Caco-2 (cell line): Measurements from ENCODE around the gene NEDD4L. TPM values are rescaled to one million over a fixed set of nuclear protein-coding genes. Genes with fewer than 3 reads are reported as not detected.

ENCODE experiments used
- BruUV-seq: library from RNA; stranded (reverse); fragments of 400-500 nt; replicated peaks from 2 replicates; lab custom pipeline; 2021; lab: Mats Ljungman, UMichigan
- CTCF ChIA-PET: fragments of 300-600 bp; sonication (Branson Sonifier 250); formaldehyde crosslinking; loops from one replicate; lab custom pipeline; 2022; ENCODE audit warnings: antibody characterized with exemption; lab: Charles Lee
- POLR2A ChIA-PET: fragments of 300-600 bp; sonication (Branson Sonifier 250); formaldehyde crosslinking; loops from one replicate; lab custom pipeline; 2022; ENCODE audit warnings: antibody characterized with exemption; lab: Charles Lee
- DNase-seq, 2 experiments: peaks; one replicate each; pipeline versions ENCODE4 v3.0.0 to v3.0.0-alpha.2; 2020 to 2022
- H3K27me3 ChIP-seq: replicated peaks from 2 replicates; pipeline ENCODE4 v1.6.0; 2011; ENCODE audit warnings: low read length; ENCODE audit not compliant: control insufficient read depth, insufficient read depth
- H3K36me3 ChIP-seq: 2 replicates; pipeline ENCODE4 v1.5.1; 2011; ENCODE audit warnings: low read length; ENCODE audit not compliant: control insufficient read depth, insufficient read depth
- H3K4me1 ChIP-seq: fragments of 250-450 bp; sonication (Bioruptor Pico); 2 replicates; pipeline ENCODE4 v1.5.1; 2020; ENCODE audit warnings: mild to moderate bottlenecking
- H3K4me3 ChIP-seq: 2 replicates; pipeline ENCODE4 v1.5.1; 2011; ENCODE audit warnings: low read depth, mild to moderate bottlenecking, control low read depth, low read length
- H3K9me3 ChIP-seq: fragments of 250-450 bp; sonication (Bioruptor Pico); 2 replicates; pipeline ENCODE4 v1.5.1; 2020; ENCODE audit warnings: mild to moderate bottlenecking, moderate library complexity
- H3K27ac Mint-ChIP-seq: one replicate; pipeline ENCODE4 v1.8.0; 2022; ENCODE audit warnings: mixed read lengths; ENCODE audit not compliant: unreplicated experiment
- H3K27me3 Mint-ChIP-seq: one replicate; pipeline ENCODE4 v1.8.0; 2022; ENCODE audit warnings: mixed read lengths; ENCODE audit not compliant: insufficient read depth, unreplicated experiment
- H3K36me3 Mint-ChIP-seq: one replicate; pipeline ENCODE4 v1.8.0; 2022; ENCODE audit warnings: mild to moderate bottlenecking, mixed read lengths; ENCODE audit not compliant: insufficient read depth, unreplicated experiment
- H3K4me1 Mint-ChIP-seq: one replicate; pipeline ENCODE4 v1.8.0; 2022; ENCODE audit warnings: low read depth, mixed read lengths; ENCODE audit not compliant: unreplicated experiment
- H3K4me3 Mint-ChIP-seq: one replicate; pipeline ENCODE4 v1.8.0; 2022; ENCODE audit warnings: mild to moderate bottlenecking, moderate library complexity, mixed read lengths; ENCODE audit not compliant: unreplicated experiment
- H3K9me3 Mint-ChIP-seq: one replicate; pipeline ENCODE4 v1.8.0; 2022; ENCODE audit warnings: mixed read lengths; ENCODE audit not compliant: unreplicated experiment
- CTCF ChIP-seq, 2 experiments: fragments of 200-600 bp in 1 of 2; IDR thresholded peaks; 1 replicate in 1 of 2; 2 replicates in 1 of 2; pipeline versions ENCODE4 v1.5.1 to v1.8.0; 2011 to 2022; ENCODE audit warnings: antibody characterized with exemption in 1 of 2, control low read depth in 1 of 2, inconsistent platforms in 1 of 2, low read depth in 1 of 2, low read length in 1 of 2, mild to moderate bottlenecking in 1 of 2, moderate library complexity in 1 of 2; ENCODE audit not compliant: insufficient read depth in 1 of 2, severe bottlenecking in 1 of 2, unreplicated experiment in 1 of 2
- intact Hi-C: fragments of 100-400 bp; cut with micrococcal nuclease; formaldehyde crosslinking; loops from one replicate; pipeline ENCODE4 v1.10.0; 2022; ENCODE audit not compliant: unreplicated experiment
- total RNA-seq: library from RNA; stranded (reverse); gene quantifications from 2 replicates; pipeline ENCODE4 v1.2.3, GENCODE V29; 2022

NEDD4L gene
- total RNA-seq, 1 experiment from 2014 or later = 85.4 TPM

GRCh38 chr18:58051765-58052460 lies 7.9 kb downstream of the NEDD4L start:
- DNase-seq = no peak
- Histone ChIP-seq H3K27me3 (no peaks in the 10 kb centered on the region), H3K4me1 (peaks cover 15% of the 10 kb centered on the region), H3K4me3 (no peak overlapping the region), H3K9me3 (no peaks in the 10 kb centered on the region), H3K36me3 (no peaks in the 10 kb centered on the region)
- peaks cover 26% of the 10 kb centered on the region for H3K4me1 Mint-ChIP-seq
- no peaks in the 10 kb centered on the region for H3K9me3 Mint-ChIP-seq
- H3K27ac Mint-ChIP-seq = no peak overlapping the region
- TF ChIP-seq CTCF (IDR thresholded peaks at IDR 0.05; ENCODE audit: insufficient read depth in 1 of 2, low read depth in 1 of 2, low read length in 1 of 2, severe bottlenecking in 1 of 2, unreplicated experiment in 1 of 2) = peak in 1 of 2 experiments; percentile 2
- H3K27me3 Mint-ChIP-seq = no peaks in the 10 kb centered on the region
- BruUV-seq = no TSS peak
- intact Hi-C loops = loop anchor here (2.0 kb wide), 1 partner anchor 71 kb away; no protein-coding TSS in a partner anchor
- H3K4me3 Mint-ChIP-seq = no peak overlapping the region
- CTCF ChIA-PET = interaction anchor here (0.9 kb wide), 1 partner anchor 70 kb away, joined by 4 read pairs; no protein-coding TSS in a partner anchor
- no peaks in the 10 kb centered on the region for H3K36me3 Mint-ChIP-seq
- POLR2A ChIA-PET = no interaction called here

- no peak overlapping the region for H3K27ac Mint-ChIP-seq
- peaks cover 19% of the 10 kb centered on the region for H3K4me1 Mint-ChIP-seq
- Histone ChIP-seq H3K9me3 (no peaks in the 10 kb centered on the region), H3K27me3 (no peaks in the 10 kb centered on the region), H3K4me3 (no peak overlapping the region), H3K4me1 (peaks cover 15% of the 10 kb centered on the region), H3K36me3 (no peaks in the 10 kb centered on the region)
- DNase-seq = no peak
- POLR2A ChIA-PET = no interaction called here
- intact Hi-C loops = loop anchor here (2.0 kb wide), 1 partner anchor 70 kb away; no protein-coding TSS in a partner anchor
- no TSS peak for BruUV-seq
- no peak for TF ChIP-seq CTCF (IDR thresholded peaks at IDR 0.05; ENCODE audit: insufficient read depth in 1 of 2, low read depth in 1 of 2, low read length in 1 of 2, severe bottlenecking in 1 of 2, unreplicated experiment in 1 of 2)
- CTCF ChIA-PET = interaction anchor here (0.9 to 1.2 kb wide), 2 partner anchors 47 to 69 kb away, joined by 3 to 4 read pairs; no protein-coding TSS in a partner anchor
- H3K36me3 Mint-ChIP-seq = no peaks in the 10 kb centered on the region
- H3K27me3 Mint-ChIP-seq = no peaks in the 10 kb centered on the region
- H3K9me3 Mint-ChIP-seq = no peaks in the 10 kb centered on the region
- no peak overlapping the region for H3K4me3 Mint-ChIP-seq
These were observed 8.9 kb downstream of the NEDD4L start for GRCh38 chr18:58052960-58053359.

- peak overlapping the region; percentile 22 for H3K4me3 Mint-ChIP-seq
- ChIA-PET POLR2A (no interaction called here), CTCF (no interaction called here)
- no peak for TF ChIP-seq CTCF (IDR thresholded peaks at IDR 0.05; ENCODE audit: insufficient read depth in 1 of 2, low read depth in 1 of 2, low read length in 1 of 2, severe bottlenecking in 1 of 2, unreplicated experiment in 1 of 2)
- no peaks in the 10 kb centered on the region for H3K9me3 Mint-ChIP-seq
- no peak overlapping the region for H3K4me3 ChIP-seq
- H3K27me3 ChIP-seq = no peaks in the 10 kb centered on the region
- peak; percentile 51 for DNase-seq
- intact Hi-C loops = no loop called here
- peaks cover 15% of the 10 kb centered on the region for H3K4me1 ChIP-seq
- H3K27me3 Mint-ChIP-seq = no peaks in the 10 kb centered on the region
- no TSS peak for BruUV-seq
- H3K36me3 Mint-ChIP-seq = peaks cover 7% of the 10 kb centered on the region
- H3K27ac Mint-ChIP-seq = peak overlapping the region; percentile 86
- H3K9me3 ChIP-seq = no peaks in the 10 kb centered on the region
- H3K4me1 Mint-ChIP-seq = peaks cover 19% of the 10 kb centered on the region
- H3K36me3 ChIP-seq = no peaks in the 10 kb centered on the region
These were observed 10.2 kb downstream of the NEDD4L start for GRCh38 chr18:58054041-58054781.
